ENCODE measurements around the gene KRTAP20-4. TPM values are rescaled to one million over a fixed set of nuclear protein-coding genes. Genes with fewer than 3 reads are reported as not detected.

KRTAP20-4 gene
- total and polyA plus RNA-seq, 9 of the 15 experiments (the other 6 are each of a cell fraction or from before 2014, with no cell fraction given): not detected

Small RNA genes within 50 kb of the gene (small RNA-seq; reads per million reads assigned to genes)
- gene KRTAP20-1 (not detected), gene KRTAP20-3 (not detected), gene KRTAP20-4 (not detected), gene KRTAP22-1 (not detected), gene KRTAP22-2 (not detected)

Other genes starting within 250 kb of the KRTAP20-4 start
Only the 7 nearest of the 25 such genes appear.
- 0.23 TPM in 1 of 2 replicates, not detected in the other for gene KRTAP6-3, start 28.2 kb upstream of the KRTAP20-4 start, total RNA-seq (2014; rRNA removed)
- not detected in 2 replicates for gene KRTAP6-3, start 28.2 kb upstream of the KRTAP20-4 start, total RNA-seq (2014; rRNA removed; fragmentation: Illumina TruSeq; extraction: Trizol)
- gene KRTAP6-3, start 28.2 kb upstream of the KRTAP20-4 start, total RNA-seq (2015; rRNA removed; fragmentation: Illumina TruSeq; extraction: Trizol): not detected in 2 replicates
- gene KRTAP6-3, start 28.2 kb upstream of the KRTAP20-4 start, total RNA-seq (2021): not detected in 2 replicates
- gene KRTAP6-3, start 28.2 kb upstream of the KRTAP20-4 start, polyA plus RNA-seq (2011; rRNA removed): not detected in 2 replicates
- not detected in 2 replicates for gene KRTAP6-3, start 28.2 kb upstream of the KRTAP20-4 start, polyA plus RNA-seq (2014; fragmentation: Illumina TruSeq; extraction: Trizol)
- not detected for gene KRTAP6-3, start 28.2 kb upstream of the KRTAP20-4 start, polyA plus RNA-seq (2014; fragmentation: Nextera tagmentation; extraction: Ambion mirVana)
- gene KRTAP6-3, start 28.2 kb upstream of the KRTAP20-4 start, polyA plus RNA-seq (2014; rRNA removed): not detected in 2 replicates
- gene KRTAP6-2, start 21.7 kb upstream of the KRTAP20-4 start, total RNA-seq (2014; rRNA removed): not detected in 2 replicates
- gene KRTAP6-2, start 21.7 kb upstream of the KRTAP20-4 start, total RNA-seq (2014; rRNA removed; fragmentation: Illumina TruSeq; extraction: Trizol): not detected in 2 replicates
- not detected in 2 replicates for gene KRTAP6-2, start 21.7 kb upstream of the KRTAP20-4 start, total RNA-seq (2015; rRNA removed; fragmentation: Illumina TruSeq; extraction: Trizol)
- gene KRTAP6-2, start 21.7 kb upstream of the KRTAP20-4 start, total RNA-seq (2021): not detected in 2 replicates
- gene KRTAP6-2, start 21.7 kb upstream of the KRTAP20-4 start, polyA plus RNA-seq (2011; rRNA removed): not detected in 2 replicates
- gene KRTAP6-2, start 21.7 kb upstream of the KRTAP20-4 start, polyA plus RNA-seq (2014; fragmentation: Illumina TruSeq; extraction: Trizol): not detected in 2 replicates
- not detected for gene KRTAP6-2, start 21.7 kb upstream of the KRTAP20-4 start, polyA plus RNA-seq (2014; fragmentation: Nextera tagmentation; extraction: Ambion mirVana)
- not detected in 2 replicates for gene KRTAP6-2, start 21.7 kb upstream of the KRTAP20-4 start, polyA plus RNA-seq (2014; rRNA removed)
- gene KRTAP22-1, start 19.5 kb upstream of the KRTAP20-4 start, total RNA-seq (2014; rRNA removed): not detected in 2 replicates
- gene KRTAP22-1, start 19.5 kb upstream of the KRTAP20-4 start, total RNA-seq (2014; rRNA removed; fragmentation: Illumina TruSeq; extraction: Trizol): not detected in 2 replicates
- gene KRTAP22-1, start 19.5 kb upstream of the KRTAP20-4 start, total RNA-seq (2015; rRNA removed; fragmentation: Illumina TruSeq; extraction: Trizol): not detected in 2 replicates
- gene KRTAP22-1, start 19.5 kb upstream of the KRTAP20-4 start, total RNA-seq (2021): not detected in 2 replicates
- gene KRTAP22-1, start 19.5 kb upstream of the KRTAP20-4 start, polyA plus RNA-seq (2011; rRNA removed): not detected in 2 replicates
- gene KRTAP22-1, start 19.5 kb upstream of the KRTAP20-4 start, polyA plus RNA-seq (2014; fragmentation: Illumina TruSeq; extraction: Trizol): not detected in 2 replicates
- not detected for gene KRTAP22-1, start 19.5 kb upstream of the KRTAP20-4 start, polyA plus RNA-seq (2014; fragmentation: Nextera tagmentation; extraction: Ambion mirVana)
- gene KRTAP22-1, start 19.5 kb upstream of the KRTAP20-4 start, polyA plus RNA-seq (2014; rRNA removed): not detected in 2 replicates
- gene KRTAP6-1, start 6.7 kb upstream of the KRTAP20-4 start, total RNA-seq (2014; rRNA removed): not detected in 2 replicates
- not detected in 2 replicates for gene KRTAP6-1, start 6.7 kb upstream of the KRTAP20-4 start, total RNA-seq (2014; rRNA removed; fragmentation: Illumina TruSeq; extraction: Trizol)
- not detected in 2 replicates for gene KRTAP6-1, start 6.7 kb upstream of the KRTAP20-4 start, total RNA-seq (2015; rRNA removed; fragmentation: Illumina TruSeq; extraction: Trizol)
- gene KRTAP6-1, start 6.7 kb upstream of the KRTAP20-4 start, total RNA-seq (2021): not detected in 2 replicates
- not detected in 2 replicates for gene KRTAP6-1, start 6.7 kb upstream of the KRTAP20-4 start, polyA plus RNA-seq (2011; rRNA removed)
- gene KRTAP6-1, start 6.7 kb upstream of the KRTAP20-4 start, polyA plus RNA-seq (2014; fragmentation: Illumina TruSeq; extraction: Trizol): not detected in 2 replicates
- gene KRTAP6-1, start 6.7 kb upstream of the KRTAP20-4 start, polyA plus RNA-seq (2014; fragmentation: Nextera tagmentation; extraction: Ambion mirVana): not detected
- not detected in 2 replicates for gene KRTAP6-1, start 6.7 kb upstream of the KRTAP20-4 start, polyA plus RNA-seq (2014; rRNA removed)
- not detected in 2 replicates for gene KRTAP20-1, start 4.2 kb upstream of the KRTAP20-4 start, total RNA-seq (2014; rRNA removed)
- gene KRTAP20-1, start 4.2 kb upstream of the KRTAP20-4 start, total RNA-seq (2014; rRNA removed; fragmentation: Illumina TruSeq; extraction: Trizol): not detected in 2 replicates
- gene KRTAP20-1, start 4.2 kb upstream of the KRTAP20-4 start, total RNA-seq (2015; rRNA removed; fragmentation: Illumina TruSeq; extraction: Trizol): not detected in 2 replicates
- gene KRTAP20-1, start 4.2 kb upstream of the KRTAP20-4 start, total RNA-seq (2021): not detected in 2 replicates
- gene KRTAP20-1, start 4.2 kb upstream of the KRTAP20-4 start, polyA plus RNA-seq (2011; rRNA removed): not detected in 2 replicates
- not detected in 2 replicates for gene KRTAP20-1, start 4.2 kb upstream of the KRTAP20-4 start, polyA plus RNA-seq (2014; fragmentation: Illumina TruSeq; extraction: Trizol)
- gene KRTAP20-1, start 4.2 kb upstream of the KRTAP20-4 start, polyA plus RNA-seq (2014; fragmentation: Nextera tagmentation; extraction: Ambion mirVana): not detected
- not detected in 2 replicates for gene KRTAP20-1, start 4.2 kb upstream of the KRTAP20-4 start, polyA plus RNA-seq (2014; rRNA removed)
- gene KRTAP20-2, start 14.6 kb downstream of the KRTAP20-4 start, total RNA-seq (2014; rRNA removed): not detected in 2 replicates
- not detected in 2 replicates for gene KRTAP20-2, start 14.6 kb downstream of the KRTAP20-4 start, total RNA-seq (2014; rRNA removed; fragmentation: Illumina TruSeq; extraction: Trizol)
- gene KRTAP20-2, start 14.6 kb downstream of the KRTAP20-4 start, total RNA-seq (2015; rRNA removed; fragmentation: Illumina TruSeq; extraction: Trizol): not detected in 2 replicates
- not detected in 2 replicates for gene KRTAP20-2, start 14.6 kb downstream of the KRTAP20-4 start, total RNA-seq (2021)
- gene KRTAP20-2, start 14.6 kb downstream of the KRTAP20-4 start, polyA plus RNA-seq (2011; rRNA removed): not detected in 2 replicates
- gene KRTAP20-2, start 14.6 kb downstream of the KRTAP20-4 start, polyA plus RNA-seq (2014; fragmentation: Illumina TruSeq; extraction: Trizol): not detected in 2 replicates
- not detected for gene KRTAP20-2, start 14.6 kb downstream of the KRTAP20-4 start, polyA plus RNA-seq (2014; fragmentation: Nextera tagmentation; extraction: Ambion mirVana)
- gene KRTAP20-2, start 14.6 kb downstream of the KRTAP20-4 start, polyA plus RNA-seq (2014; rRNA removed): not detected in 2 replicates
- gene KRTAP20-3, start 22.2 kb downstream of the KRTAP20-4 start, total RNA-seq (2014; rRNA removed): not detected in 2 replicates
- gene KRTAP20-3, start 22.2 kb downstream of the KRTAP20-4 start, total RNA-seq (2014; rRNA removed; fragmentation: Illumina TruSeq; extraction: Trizol): not detected in 2 replicates
- not detected in 2 replicates for gene KRTAP20-3, start 22.2 kb downstream of the KRTAP20-4 start, total RNA-seq (2015; rRNA removed; fragmentation: Illumina TruSeq; extraction: Trizol)
- not detected in 2 replicates for gene KRTAP20-3, start 22.2 kb downstream of the KRTAP20-4 start, total RNA-seq (2021)
- gene KRTAP20-3, start 22.2 kb downstream of the KRTAP20-4 start, polyA plus RNA-seq (2011; rRNA removed): not detected in 2 replicates
- not detected in 2 replicates for gene KRTAP20-3, start 22.2 kb downstream of the KRTAP20-4 start, polyA plus RNA-seq (2014; fragmentation: Illumina TruSeq; extraction: Trizol)
- gene KRTAP20-3, start 22.2 kb downstream of the KRTAP20-4 start, polyA plus RNA-seq (2014; fragmentation: Nextera tagmentation; extraction: Ambion mirVana): not detected
- not detected in 2 replicates for gene KRTAP20-3, start 22.2 kb downstream of the KRTAP20-4 start, polyA plus RNA-seq (2014; rRNA removed)